Colon (tissue), 2 donors: Measurements from ENCODE around the gene ADI1.

ENCODE experiments used
- FAIRE-seq: peaks from 2 replicates; lab custom pipeline; 2012; peaks lifted over from hg19 to GRCh38; lab: Jason Lieb, UNC
- donor health status: control.
- donor health status: control.

The ADI1 gene

DNA sequence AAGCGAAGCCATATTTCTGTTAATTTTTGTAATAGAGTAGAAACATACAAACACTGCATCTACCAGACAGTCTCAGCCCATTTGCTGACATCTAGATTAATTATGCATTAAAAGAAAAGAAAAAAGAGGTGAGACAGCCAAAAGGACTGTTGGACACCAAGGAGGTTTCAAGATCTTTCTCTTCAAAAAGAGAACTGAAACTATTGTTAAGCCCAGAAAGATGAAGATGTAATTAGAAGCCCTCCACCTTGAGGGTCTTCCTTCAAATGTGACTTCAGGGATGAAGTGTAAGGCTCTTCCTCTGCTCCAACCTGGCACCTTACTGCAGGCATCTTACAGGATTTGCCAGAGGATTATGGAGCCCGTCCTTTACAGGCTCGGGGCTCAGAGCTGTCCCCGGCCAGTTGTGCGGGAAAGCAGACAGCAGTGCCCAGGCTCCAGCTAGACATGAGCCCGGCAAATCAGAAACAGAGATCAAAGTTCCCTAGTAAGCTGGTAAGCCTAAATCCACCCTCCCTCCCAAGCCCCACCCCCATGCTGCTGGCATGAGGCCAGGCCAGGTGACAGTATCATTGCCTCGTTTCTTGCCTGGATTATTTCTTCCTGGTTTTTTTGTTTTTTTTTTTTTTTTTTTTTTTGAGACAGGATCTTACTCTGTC lies 38.9 kb downstream of the ADI1 start:
- FAIRE-seq = no peak

DNA sequence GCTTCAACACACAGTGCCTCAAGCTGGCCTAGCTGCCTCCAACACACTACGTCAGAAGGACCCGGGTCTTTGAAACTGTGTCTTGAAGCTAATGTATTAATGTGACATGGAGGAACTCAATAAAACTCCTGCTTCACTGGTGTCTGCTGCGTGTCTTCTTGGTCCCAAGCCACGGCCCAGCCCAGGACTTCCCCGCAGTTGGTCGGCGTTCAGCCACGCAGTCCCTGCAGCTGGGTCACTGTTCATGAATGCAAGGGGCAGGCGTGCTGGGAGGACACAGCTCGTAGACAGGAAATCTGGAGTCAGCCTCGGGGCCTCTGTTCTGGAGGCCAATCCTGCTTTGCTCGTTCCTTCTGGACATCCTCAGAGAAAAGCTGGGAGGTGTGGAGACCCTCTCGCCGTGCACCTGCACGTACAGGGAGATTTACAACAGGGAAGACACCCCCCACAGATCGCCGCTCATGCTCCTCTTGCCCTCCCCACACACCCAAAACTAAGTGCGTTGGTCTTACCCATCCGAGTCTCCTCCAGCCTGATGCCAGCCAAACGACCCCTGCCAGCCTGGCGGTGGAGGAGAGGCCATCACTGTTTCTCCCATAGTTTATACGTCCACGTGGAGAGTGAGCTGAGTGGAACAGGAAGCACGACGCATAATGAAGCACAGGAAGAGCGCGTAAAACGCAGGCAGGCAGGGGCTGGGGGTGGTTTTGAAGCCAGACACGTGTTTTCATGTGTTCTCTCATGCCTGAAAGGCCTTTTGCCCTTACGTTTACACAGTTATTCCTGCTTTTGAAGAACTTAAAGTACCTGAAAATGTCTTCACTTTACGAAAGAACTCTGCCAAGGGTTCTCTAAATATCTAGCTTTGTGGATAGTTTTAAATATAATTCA lies 39.7 kb downstream of the ADI1 start:
- FAIRE-seq = no peak

DNA sequence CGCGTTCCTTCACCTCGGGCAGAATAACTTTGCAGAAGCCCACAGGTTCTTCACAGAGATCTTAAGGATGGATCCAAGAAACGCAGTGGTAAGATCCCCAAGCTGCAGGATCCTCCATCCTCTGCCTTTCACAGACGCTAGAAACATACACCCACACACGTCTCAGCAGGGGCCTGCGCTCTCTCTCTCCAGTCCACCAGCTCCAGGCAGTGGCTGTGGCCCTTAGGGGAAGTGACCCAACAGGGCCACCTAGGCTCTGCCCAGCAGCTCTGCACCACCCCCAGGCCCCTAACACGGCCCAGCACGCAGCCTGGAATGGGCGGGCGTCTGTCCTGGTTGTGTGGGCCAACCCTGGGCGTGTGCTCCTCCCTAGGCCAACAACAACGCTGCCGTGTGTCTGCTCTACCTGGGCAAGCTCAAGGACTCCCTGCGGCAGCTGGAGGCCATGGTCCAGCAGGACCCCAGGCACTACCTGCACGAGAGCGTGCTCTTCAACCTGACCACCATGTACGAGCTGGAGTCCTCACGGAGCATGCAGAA lies 40.4 kb downstream of the ADI1 start:
- FAIRE-seq = no peak

DNA sequence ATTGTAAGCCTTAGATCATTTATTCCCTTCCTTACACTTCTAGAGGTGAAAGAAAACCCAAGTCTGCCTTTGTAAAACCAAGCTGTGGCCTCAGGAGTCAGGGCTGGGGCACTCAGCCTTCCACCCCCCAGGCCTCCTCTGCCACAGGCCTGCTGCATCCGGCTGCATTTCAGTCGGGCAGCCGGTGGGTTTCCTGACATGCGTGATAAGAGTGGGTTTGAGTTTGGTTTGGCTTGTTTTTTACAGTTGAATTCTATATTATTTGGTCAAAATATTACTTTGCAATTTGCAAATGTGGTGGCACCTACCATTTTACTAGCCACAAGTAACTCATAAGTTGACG lies 42.4 kb downstream of the ADI1 start:
- no peak for FAIRE-seq

DNA sequence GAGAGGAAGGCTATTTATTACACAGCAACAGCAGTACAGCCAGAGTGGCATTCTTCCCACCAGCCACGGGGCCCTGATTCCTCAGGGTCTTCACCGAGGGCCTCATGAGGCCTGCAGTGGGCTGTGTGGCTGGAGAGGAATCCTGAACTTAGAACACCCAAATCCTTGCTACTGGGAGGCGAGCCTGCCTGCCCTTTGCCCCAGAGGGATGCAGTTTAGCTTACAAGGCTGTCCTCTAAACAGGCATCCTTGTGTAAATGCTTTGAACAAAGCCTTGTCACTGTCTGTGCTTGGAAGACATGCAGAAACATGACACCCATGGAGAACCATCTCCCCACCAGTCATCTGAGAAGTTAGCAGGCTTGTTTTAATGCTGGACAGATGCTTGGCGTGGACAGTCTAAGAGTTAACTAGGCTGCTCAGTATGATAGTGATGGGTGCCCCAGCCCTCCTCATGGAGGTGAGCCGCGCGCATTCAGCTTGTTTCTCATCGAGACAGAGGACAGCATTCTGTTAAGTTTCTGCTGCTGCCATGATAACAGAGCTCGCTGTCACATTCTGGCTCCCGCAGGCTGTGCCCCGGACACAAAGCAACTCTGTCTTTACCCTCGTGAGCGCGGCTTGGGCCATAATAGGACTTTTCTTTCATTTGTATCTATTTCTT lies 42.9 kb downstream of the ADI1 start:
- no peak for FAIRE-seq

DNA sequence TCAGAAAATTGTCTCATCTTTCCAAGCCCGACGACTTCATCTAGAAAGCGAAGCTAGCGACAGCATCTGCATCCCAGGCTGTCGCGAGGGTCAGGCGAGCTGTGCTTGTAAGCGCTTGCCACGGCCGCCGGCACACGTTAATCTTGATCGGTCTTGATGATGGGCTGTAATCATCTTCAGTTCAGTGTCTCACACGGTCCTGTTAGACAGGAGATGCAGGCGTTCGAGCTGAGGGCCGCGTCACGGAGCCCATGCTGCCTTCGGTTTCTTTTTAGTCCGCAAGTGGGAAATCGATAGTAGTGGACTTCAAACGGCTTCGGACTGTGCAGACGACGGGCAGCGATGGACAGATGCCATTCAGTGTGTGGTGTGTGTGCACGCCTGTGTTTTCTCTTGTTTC lies 43.6 kb downstream of the ADI1 start:
- FAIRE-seq = no peak

DNA sequence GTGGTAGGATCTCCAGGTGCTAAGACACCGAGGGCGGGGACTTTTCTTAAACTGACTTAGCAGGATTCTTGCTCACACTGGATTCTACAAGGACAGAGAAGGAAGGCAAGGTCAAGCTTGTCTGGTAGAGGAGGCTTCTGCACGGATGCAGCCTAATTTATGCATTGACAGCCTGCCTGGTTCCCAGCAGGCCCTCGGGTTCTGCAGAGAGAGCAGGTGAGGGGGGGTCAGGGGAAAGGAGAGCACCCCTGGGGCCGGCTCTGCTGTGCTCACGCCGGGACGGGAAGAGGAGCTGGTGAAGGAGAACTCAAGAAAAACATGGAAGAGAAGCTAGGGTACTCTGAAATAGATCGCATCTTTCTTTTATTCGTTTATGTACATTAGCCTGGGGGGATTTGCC lies 46.4 kb downstream of the ADI1 start:
- FAIRE-seq = no peak

DNA sequence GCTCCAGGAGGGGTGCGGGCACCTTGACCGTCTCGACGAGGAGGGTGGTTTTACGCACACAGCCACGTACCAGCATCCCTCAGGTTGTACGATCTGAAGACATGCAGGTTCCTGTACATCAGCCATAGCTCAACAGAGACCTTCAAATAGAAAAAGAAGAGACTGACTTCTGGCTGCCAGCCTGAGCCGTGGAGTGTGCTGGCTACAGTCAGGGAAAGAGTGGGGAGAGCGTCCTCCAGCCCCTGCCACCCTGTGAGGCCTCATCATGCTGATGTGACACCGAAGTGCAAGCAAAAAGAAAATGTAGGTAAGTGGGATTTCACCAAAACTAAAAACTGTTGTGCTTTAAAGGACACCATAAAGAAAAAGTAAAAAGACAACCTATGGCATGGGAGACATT lies 47.0 kb downstream of the ADI1 start:
- FAIRE-seq = no peak

DNA sequence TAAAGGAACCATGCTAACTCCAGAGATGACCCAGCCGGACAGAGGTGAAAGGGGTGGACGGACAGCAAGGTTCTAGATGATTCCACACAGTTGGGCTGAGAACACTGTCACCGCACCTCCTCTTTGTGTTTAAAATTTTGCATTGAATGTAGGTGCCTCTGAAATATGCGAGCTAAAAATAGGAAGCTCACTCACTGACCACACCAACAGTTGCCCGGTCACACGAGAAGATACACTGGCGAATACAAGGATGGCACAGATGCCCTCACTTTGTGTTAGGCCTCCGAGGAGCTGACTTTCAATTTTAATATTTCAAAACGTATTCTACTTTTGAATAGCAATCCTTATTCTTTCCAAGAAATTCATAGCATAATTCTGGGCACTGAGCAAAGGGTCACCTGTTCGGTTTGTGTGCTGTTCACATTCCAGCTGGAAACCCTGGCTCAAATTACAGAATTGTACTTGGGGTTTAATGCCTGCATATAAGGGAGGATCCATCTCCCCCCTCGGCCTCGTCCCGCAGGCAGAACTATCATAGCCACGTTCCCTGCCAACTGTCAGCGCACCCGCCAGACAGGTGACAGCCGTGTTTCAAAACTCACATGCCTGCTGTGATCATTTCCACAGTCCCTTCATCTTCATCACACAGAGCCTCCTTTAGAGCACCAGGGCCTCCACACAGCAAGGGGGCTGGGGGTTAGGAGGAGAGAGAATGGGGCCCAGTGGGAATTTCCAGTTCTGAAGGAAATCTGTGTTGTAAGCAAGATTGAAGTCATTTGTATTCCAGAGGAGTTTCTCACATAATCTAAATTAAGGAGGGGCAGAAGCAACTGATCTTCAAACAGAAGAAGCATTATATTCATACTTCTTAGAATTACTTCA lies 48.2 kb downstream of the ADI1 start:
- no peak for FAIRE-seq

DNA sequence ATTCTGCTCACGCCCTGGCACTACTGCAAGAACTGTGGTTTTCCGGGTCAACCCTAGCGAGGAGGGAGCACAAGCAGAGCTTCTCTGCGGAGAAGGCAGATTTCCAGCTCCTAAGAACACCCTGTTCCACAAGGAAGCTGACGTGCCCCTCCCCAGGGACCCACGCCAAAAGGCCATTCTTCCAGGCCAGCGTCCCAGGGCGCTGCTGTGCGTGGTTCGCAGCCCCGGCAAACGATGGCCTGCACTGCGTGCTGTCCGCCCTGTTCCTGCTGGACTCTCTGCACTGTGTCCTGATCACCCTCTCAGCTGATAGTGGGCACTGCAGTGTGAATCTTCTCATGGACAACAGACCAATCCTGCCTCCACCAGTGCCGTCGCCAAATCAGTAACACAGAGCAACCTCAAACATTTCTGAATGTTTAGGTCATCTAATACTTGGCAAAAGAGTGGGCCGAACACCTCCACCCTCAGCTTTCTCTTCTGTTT lies 49.1 kb downstream of the ADI1 start:
- FAIRE-seq = no peak

DNA sequence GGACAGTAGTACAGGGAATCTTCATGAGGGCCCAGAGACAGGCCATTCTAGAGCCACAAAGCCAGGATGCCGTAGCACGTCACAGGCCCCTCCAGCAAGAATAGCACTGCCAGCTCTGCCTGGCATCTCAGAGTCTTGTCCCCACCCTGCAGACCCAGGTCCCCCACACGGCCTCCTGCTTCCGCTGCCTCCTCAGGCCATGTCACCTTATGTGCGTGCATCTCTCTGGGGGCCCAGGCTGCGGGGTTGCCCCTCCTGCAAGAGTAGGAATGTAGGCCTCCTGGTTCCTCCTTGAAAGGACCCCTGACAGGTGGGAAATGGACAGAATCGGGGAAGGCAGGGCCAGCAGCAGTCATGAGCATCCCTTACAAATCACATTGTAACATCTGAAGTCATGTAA lies 49.8 kb downstream of the ADI1 start:
- FAIRE-seq = no peak

DNA sequence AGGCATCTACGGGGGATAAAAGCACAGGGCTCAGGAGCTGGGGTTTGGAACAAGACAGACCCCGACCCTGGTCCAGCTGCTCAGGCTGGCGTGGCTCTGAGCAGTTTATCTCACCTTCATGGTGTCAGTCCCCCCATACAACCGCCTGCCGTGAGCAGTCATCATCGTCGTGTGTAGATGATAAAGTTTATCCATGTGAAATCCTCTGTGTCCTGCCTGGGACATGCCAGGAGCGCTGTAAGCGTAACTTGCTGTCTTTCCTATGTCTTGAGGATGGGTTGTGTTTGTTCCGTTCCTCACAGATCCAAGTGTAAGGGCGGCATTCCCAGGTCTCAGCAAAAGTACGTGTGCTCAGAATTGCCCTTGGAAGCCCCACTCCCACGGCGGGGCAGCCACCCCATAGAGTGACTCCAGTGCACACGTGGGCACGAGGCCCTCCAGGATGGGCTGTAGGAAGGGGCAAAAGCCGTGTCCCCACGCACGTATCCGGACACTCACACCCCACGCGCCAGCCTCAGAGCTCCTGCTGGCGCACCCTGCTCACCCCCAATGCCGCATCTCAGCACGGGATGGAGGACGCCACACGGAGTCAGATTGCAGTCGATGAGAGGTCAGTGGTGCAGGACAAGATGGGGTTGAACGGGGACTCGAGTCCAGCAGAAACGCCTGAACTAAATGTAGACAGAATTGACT lies 50.9 kb downstream of the ADI1 start:
- FAIRE-seq = no peak

DNA sequence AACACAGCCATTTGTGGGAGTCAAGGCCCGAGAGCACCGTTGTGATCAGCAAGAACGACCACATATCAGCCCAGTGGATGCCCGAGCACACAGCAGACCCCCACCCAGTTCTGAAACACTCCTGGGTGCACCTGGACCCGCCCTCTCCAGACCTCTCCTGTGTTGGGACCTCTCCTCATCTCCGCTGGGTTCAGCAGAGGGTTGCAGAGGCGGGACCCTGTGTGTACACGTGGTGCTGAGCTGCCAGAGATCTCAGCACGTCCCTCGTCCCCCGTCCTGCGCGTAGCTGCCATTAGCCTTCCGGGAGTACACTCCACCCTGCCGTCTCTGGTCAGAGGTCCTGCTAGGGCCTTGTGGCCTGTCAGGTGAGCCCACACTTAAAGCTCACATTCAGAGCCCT lies 51.7 kb downstream of the ADI1 start:
- FAIRE-seq = no peak

DNA sequence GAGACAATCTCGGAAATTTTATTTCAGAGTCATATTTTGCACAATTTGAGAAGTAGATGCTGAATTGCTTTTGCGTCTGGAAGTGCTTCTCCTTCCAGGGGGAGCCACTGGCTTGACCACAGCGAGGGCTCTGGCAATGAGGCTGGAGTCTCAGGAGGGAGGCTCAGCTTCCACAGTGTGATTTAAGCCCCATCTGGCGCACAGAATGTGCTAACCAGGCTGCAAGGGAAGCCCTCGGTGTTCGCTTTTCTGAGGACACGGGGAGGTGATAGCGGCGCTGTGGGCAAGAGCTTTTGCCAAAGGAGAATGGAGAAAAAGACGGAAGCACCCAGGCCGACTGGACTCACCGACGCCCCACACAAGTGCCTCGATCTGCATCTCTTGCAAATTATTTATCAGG lies 52.4 kb downstream of the ADI1 start:
- no peak for FAIRE-seq

DNA sequence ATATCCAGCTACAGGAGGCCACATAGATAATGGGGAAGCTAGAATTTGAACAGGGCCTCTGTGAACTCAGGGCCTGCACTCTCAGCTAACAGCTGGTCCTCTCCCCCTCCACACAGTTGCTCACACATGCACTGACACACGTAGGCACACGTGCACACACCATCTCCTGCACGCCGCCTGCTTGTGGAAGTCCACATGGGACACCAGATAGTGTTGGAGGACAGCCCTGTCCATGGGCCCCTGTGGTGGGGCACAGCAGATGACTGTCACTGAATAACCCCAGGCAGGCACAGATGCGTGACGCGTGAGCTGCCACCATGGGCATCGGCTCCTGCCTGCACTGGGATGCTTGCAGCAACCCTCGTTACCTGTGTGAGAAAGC lies 52.9 kb downstream of the ADI1 start:
- FAIRE-seq = no peak

DNA sequence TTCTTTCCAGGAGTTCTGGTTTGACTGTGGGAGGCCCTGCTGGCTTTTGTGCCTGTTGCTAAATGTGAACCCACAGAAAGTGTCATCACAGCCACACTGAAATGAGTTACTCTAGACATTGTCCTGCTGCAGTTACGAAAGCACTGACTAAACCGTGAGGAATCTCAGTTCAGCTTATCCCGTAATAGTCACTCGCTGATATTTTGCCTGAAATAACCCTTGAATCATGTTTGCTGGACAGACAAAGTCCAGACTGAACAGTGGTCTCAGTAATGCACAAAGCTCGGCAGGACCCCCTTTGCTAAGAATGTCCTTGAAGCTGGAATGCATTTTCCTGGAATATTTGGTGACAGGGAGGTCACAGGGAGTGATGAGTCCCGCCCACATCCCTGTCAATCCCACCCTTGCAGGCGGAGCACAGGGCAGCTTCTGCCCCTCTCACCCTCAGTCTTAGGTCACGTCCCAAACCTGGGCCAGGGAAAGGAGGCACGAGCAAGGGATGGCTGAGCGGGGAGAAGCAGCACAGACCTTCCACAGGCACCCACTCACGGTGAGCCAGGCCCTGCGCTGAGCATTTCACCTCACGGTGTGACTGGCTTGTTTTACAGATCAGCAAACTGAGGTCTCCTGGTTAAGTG lies 53.4 kb downstream of the ADI1 start:
- no peak for FAIRE-seq

DNA sequence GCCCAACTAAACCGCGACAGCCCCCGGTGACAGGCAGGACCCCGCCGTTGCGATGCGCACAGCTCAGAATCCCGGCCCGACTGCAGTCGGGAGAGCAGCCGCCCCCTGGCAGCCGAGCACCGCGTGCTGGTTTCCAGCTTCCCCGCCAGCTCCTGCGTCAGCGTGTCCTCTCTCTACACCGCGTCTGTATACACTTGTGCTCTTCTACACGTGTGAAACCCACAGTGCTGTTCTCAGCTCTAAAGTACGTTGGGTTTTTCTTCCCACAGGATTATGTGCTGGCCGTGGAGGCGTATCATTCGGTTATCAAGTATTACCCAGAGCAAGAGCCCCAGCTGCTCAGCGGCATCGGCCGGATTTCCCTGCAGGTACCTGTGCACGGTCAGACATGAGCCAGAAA lies 54.0 kb downstream of the ADI1 start:
- no peak for FAIRE-seq

DNA sequence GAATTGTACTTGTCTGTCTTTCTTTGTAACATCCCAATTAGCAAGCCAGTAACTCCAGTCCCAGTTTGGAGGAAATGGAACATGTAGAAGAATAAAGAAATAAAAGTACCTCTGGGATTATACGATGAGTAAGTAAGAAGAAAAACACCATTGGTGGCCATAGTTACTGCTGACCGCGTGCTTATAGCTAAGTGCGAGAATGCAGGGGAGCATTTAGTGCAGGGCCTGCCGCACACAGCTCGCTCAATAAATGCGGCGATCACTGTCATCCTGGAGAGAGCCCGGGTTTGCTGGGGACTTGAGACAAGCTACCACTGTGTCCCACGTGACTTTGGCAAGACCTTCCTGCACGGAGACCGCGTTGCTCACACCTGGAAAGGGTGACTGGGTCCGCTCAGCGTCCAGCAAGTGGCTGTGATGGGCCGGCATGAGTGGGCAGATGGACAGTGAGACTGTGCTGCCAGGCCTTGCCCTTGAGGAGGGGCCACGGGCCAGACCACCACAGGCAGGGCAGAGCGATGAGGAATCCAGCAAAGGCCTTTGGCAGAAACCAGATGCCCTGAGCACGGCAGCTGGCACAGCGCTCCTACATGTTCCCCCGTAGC lies 54.8 kb downstream of the ADI1 start:
- FAIRE-seq = no peak

DNA sequence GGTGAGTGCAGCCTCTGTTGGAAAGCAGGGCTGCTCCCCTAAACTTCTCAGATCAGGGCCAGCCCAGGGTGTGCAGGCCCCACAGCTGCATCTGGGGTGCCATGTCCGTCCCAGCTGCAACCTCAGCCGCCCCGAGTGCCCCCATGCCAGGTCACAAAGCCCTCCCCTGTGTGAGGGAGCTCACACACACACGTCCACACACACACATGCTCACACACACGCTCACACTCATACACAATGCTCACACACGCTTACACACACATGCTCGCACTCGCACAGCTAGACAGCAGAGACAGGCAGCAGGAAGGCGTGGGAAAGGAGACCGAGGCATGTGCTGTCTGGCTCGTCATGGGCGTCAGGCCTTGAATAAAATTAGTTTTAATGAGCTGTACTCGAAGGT lies 55.4 kb downstream of the ADI1 start:
- no peak for FAIRE-seq

DNA sequence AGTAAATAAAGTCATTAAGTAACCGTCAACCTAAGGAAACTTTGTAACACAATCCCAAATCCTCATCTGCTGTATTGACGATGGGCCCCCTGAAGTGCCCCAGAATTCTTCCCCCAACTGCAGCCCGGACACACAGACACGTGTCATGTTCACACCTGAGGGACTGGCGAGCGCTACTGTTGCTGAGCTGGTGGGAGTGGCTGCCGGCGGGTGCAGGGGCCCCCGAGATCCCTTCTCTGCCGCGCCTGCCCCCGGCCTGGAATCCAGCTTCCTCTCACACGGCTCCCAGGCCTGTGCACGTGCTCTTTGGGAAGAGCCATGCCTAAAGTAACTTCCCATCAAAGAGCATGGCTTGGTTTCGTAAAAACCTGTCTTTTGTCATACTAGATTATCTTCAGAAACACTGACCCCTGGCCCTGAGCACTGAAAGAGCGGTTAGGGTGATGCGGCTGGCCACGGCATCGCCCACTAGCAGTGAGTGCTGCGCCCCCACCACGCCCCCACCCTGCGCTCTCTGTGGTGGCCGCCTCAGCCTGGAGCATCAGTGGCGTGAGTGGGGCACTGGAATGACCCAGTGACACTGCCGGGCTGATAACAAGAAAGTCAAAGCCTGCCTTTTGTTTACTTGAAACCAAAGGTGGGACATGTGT lies 56.0 kb downstream of the ADI1 start:
- FAIRE-seq = no peak
